HG02571 (cell line): Measurements from ENCODE around the gene FADS1.
A peak's percentile ranks its signal among the peaks of the same experiment; 100 is the strongest.

Source experiments
- ATAC-seq: cut with Tn5 transposase; IDR thresholded peaks from one replicate; pipeline ENCODE4 v1.9.1; 2021; ENCODE audit warnings: mild to moderate bottlenecking, moderate library complexity; ENCODE audit not compliant: unreplicated experiment

Gene FADS1

DNA sequence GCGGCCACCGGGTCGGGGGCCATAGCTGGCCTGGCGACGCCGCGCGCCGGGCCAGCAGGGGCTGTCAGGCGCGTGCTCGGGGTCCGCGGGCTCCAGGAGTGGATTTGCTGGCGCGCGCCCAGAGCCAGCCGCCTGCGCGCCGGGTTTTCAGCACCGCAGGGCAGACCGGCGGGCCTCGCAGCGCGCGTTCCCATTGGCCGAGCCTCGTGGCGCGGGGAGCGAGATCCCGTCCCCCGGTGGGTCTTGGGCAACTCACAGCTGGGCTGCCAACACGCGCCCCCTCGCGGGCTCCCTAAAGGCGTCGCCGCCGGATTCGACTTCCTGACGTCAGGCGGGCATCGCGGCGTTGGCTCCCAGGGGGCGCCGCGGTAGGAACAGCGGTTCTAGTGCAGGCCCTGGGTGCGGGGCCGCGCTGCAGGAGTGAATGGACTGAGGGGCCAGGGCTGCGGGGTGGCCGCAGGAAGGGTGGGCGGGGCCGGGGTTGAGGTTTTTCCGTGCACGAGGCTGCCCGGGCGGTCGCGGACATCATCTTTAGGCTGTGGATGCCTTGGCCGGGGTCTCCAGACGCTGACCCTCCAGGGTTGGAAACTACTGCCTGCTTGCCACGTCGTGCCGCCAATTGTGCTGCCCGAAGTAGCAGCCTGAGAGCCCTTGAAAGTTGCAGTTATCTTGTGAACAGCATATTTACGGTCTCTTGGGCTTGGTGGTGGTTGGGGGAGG is at the start of gene FADS1:
TSS of gene FADS1 (minus strand) at position 268 of the 720 bp plus-strand sequence. CDS start at position 194, 74 bp downstream.
- ATAC-seq, result peak; percentile 37

DNA sequence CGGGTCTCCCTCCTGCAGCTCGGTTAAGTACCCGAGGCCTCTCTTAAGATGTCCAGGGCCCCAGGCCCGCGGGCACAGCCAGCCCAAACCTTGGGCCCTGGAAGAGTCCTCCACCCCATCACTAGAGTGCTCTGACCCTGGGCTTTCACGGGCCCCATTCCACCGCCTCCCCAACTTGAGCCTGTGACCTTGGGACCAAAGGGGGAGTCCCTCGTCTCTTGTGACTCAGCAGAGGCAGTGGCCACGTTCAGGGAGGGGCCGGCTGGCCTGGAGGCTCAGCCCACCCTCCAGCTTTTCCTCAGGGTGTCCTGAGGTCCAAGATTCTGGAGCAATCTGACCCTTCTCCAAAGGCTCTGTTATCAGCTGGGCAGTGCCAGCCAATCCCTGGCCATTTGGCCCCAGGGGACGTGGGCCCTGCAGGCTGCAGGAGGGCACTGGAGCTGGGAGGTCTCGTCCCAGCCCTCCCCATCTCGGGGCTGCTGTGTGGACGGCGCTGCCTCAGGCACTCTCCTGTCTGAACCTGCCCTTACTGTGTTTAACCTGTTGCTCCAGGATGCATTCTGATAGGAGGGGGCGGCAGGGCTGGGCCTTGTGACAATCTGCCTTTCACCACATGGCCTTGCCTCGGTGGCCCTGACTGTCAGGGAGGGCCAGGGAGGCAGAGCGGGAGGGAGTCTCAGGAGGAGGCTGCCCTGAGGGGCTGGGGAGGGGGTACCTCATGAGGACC is 49.6 kb upstream of the FADS1 start:
- ATAC-seq, result no peak

DNA sequence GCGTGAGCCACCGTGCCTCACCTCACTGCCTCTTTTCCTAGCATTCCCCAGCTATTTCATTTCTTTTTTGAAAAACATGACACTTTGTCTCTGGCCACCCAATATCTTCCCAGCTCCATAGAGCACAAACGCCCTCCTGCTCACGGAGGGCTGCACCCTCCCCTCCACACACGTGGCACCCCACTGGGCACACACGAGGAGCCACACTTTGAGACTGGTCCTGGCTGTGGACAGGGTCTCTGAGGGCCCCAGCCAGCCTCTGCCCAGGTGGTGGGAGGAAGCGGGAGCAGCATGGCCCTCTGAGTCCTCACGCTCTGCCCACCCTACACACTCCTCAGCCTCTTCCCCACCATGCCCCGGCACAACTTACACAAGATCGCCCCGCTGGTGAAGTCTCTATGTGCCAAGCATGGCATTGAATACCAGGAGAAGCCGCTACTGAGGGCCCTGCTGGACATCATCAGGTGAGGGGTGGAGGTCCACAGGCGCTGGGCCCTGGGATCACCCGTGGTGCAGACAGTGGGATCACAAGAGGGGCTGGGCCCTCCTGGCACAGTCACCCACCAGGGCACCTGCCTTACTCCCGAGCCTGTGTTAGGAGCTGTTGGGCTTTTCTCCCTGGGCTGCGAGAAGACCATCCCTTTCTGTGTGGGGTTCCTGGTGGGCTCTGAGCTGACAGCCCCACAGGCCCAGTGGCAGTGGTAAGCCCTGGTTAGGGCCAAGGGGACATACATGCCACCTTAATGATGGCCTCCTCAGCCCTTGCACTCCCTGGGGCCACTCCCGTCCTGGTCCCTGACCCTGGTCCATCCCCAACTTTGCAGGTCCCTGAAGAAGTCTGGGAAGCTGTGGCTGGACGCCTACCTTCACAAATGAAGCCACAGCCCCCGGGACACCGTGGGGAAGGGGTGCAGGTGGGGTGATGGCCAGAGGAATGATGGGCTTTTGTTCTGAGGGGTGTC is 48.3 kb upstream of the FADS1 start:
- ATAC-seq, result no peak

DNA sequence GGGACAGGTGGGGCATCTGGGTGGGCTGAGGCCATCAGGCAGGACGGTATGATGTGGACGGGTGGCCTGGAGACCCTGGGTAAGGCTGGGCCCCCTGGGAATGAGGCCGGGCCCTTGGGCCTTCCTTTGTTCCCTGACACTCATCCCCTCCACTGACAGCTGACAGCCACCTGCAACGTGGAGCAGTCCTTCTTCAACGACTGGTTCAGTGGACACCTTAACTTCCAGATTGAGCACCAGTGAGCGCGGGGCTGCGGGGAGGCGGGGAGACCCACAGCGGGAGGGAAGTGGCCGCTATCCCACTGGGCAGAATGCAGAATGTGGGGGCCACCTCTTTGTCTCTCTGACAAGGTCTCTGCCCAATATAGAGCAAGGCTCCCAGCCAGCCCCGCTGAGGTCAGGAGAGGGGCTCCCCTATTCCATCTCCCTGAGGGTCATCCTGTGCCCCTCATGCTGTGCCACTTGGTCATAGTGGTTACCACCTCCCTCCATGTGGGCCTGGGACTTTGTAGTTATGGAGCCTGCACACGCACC is 46.8 kb upstream of the FADS1 start:
- ATAC-seq, result no peak

- ATAC-seq, result no peak
These were observed 46.1 kb upstream of the FADS1 start for GRCh38 chr11:61862714-61863547.

- no peak for ATAC-seq
These were observed 44.8 kb upstream of the FADS1 start for GRCh38 chr11:61861634-61862033.

GRCh38 chr11:61860054-61860903 is 43.5 kb upstream of the FADS1 start:
- no peak for ATAC-seq

DNA sequence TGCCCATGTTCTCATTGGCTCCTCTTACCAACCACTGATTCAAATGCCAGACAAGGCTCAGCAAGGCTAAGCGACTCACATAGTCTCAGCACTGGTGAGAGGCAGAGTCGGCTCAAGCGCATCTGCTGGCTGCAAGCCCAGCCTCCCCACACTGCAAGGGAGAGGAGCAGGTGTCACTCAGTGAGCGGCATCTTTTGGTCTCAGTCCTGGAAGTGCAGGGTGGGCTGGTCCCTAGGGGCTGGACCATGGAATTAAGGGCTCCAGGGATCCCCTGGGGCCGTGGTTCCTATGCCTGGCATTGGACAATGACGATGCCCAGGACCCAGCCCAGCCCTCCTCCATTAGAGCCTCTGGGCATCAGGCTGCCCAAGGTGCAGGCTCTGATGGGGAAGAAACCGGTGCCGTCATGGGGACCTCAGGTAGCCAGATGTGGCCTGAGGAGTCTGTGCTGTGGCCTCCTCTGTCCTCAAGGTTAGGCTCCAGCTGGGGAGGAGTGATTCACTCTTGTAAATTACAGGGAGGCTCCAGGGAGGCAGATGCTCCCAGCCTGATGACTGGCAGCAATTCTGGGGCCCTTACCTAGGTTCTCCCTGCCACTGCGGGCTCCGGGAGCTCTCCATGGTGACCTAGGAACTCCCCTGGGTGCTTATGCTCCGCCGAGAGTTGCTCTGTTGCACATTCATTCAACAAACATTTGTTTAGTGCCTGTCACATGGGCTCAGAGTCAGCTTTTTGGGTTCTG is 39.3 kb upstream of the FADS1 start:
- ATAC-seq, result no peak

GRCh38 chr11:61854966-61855714 is 38.3 kb upstream of the FADS1 start:
- ATAC-seq, result no peak

DNA sequence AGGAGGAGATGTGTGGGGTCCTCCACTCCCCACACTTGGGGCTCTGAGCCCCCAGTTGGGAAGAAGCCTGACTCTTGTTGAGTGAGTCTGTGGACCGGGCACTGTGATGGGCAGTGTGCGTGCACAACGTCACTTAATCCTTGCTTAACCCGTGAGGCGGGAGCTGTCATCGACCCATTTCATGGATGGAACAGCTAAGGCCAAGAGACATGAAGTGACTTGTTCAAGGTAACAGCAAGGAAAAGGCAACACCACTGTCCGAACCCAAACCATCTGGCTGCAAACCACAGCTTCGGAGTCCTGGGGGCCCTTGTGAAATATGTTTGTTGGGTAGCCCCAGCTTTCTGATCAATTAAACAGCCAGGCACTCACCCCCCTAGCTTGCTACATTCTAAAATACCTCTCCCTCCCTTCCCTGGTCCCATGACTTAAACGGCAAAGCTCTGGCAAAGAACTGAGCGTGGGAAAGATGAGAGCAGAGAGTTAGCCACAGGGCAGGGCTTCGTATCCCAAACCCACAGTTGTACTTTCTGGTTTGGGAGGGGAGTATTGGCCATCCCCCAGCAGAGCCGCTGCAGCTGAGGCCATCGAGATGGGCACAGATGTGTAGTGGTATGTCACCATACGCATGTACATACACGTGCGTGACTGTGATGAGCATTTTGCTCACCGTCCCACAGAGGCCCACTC is 37.5 kb upstream of the FADS1 start:
- no peak for ATAC-seq

GRCh38 chr11:61853698-61854169 is 36.9 kb upstream of the FADS1 start:
- no peak for ATAC-seq

- no peak for ATAC-seq
These were observed 35.1 kb upstream of the FADS1 start for GRCh38 chr11:61851900-61852295.

DNA sequence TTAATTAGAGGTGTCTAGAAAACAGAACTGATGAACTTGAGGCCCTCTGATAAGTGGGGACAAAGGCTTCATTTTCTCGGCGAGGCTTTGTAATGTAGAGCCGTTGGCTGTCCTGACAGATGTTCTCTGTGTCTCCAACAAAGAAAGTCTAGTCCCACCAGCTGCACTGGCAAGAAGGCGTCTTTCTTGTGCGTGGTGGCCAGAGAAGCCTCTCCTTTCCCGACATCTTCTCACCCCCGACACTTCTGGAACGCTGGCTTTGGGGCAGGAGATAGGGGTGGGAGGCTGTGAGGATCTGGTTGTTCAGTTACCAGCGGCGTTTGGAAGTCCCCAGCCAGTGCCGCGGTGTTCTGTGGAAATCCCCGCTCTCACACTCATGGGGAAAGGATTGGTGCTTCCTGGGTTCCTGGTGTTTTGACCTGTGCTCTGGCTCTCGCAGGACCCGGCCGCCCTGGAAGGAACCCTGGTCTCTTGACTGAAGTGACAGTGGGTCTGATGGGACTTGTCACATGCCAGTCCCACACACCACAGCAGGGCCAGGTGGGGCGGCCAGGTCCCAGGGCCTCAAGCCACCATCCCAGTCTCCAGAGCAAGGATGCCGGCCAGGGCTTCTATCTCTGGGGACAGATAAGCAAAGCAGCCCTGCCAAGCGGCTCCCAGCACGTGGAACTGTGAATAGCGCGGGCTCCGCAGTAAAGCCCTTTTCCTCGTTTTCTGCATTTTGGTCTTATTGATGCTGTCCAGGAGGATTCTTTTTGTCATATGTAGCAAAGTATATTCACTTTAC is 34.5 kb upstream of the FADS1 start:
- no peak for ATAC-seq

DNA sequence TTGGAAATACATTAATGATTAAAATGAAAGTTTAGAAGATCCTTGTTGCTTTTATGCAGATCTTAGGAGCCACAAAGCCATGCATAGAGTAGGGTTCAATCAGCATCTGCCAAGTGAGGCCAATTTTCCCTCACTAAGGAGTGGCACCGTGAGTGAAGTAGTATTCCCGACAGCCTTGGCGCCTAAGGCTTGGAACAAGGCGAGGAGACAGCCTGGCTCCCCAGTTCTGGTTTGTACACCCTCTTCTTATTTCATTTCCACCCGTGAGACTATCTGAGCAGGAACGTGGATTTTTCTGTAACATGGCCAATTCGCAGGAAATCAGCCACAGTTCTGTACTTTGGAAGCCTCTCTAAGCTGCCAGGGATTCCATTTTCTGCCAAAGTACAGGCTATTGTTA is 33.9 kb upstream of the FADS1 start:
- no peak for ATAC-seq

- ATAC-seq, result no peak
These were observed 31.8 kb upstream of the FADS1 start for GRCh38 chr11:61848631-61849030.

GRCh38 chr11:61847914-61848581 is 31.2 kb upstream of the FADS1 start:
- ATAC-seq, result no peak
